ENCODE results near the gene NEFH.

NEFH gene

DNA sequence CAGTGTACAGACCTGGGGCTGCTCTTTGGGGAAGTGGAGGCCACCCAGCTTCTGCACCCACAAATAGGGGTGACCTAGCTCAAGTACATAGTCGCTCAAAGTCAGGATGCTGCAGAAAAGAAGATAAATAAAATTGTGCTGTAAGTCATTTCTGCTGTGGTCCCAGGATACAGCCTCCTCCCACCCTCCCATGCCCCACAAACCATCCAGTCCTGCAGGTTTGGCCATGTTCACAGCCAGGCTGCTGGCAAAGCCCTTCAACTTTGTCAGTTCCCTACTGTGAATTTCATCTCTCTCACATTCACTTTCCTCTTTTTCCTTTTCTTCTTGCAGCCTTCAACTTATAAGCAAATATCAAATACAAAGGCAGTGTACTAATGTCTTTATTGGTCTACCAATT lies 40.0 kb downstream of the NEFH start:
- no peak for DNase-seq (ENCODE audit: low read depth)
- TF ChIP-seq, protein P1, sequence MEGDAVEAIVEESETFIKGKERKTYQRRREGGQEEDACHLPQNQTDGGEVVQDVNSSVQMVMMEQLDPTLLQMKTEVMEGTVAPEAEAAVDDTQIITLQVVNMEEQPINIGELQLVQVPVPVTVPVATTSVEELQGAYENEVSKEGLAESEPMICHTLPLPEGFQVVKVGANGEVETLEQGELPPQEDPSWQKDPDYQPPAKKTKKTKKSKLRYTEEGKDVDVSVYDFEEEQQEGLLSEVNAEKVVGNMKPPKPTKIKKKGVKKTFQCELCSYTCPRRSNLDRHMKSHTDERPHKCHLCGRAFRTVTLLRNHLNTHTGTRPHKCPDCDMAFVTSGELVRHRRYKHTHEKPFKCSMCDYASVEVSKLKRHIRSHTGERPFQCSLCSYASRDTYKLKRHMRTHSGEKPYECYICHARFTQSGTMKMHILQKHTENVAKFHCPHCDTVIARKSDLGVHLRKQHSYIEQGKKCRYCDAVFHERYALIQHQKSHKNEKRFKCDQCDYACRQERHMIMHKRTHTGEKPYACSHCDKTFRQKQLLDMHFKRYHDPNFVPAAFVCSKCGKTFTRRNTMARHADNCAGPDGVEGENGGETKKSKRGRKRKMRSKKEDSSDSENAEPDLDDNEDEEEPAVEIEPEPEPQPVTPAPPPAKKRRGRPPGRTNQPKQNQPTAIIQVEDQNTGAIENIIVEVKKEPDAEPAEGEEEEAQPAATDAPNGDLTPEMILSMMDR (IDR thresholded peaks at IDR 0.05; ENCODE audit: control insufficient read depth, insufficient read depth, low read depth, low read length, missing control alignments), result no peak
- no peak overlapping the region for H3K4me3 ChIP-seq (ENCODE audit: control insufficient read depth, low read depth, low read length)

DNA sequence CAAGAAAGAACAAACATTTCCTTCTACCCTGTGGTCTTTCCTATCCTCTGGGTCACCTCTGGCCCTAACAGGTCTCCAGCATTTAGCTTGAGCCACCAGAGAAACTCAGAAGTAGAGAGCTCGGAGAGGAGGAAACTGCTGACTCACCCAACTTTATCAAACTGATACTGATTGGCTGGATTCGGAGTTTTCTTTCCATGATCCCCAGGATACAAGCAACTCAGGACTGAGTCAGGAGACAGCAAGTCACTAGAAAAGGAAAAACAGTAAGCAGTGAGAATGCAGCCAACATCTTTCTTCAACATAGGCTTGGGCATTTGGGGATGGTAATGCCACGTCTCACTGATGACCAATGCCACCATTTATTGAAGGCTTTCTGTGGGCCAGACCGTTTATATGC lies 40.8 kb downstream of the NEFH start:
- TF ChIP-seq, protein P1 (IDR thresholded peaks at IDR 0.05; ENCODE audit: control insufficient read depth, insufficient read depth, low read depth, low read length, missing control alignments), result no peak
- peak; percentile 55 for DNase-seq (ENCODE audit: low read depth)

DNA sequence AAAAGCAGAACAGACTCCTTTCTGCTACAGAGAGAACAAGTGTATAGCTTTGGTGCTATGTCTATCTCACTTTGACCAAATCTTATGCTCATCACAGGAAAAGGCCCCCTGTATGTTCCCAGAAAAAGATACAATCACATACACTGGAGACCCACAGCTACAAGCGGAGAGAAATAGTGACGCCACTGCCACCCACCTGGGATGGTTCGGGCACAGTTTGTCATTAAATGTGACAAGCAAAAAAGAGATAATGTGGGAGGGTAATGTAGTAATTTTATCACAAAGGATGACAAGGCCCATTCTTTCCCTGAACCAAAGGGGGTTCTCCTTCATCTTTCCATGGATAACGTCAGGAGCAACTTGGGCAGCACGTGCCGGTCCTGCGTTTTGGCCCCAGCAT lies 41.5 kb downstream of the NEFH start:
- TF ChIP-seq, protein P1 (IDR thresholded peaks at IDR 0.05; ENCODE audit: control insufficient read depth, insufficient read depth, low read depth, low read length, missing control alignments), result no peak
- no peak for DNase-seq (ENCODE audit: low read depth)
- H3K4me3 ChIP-seq (ENCODE audit: control insufficient read depth, low read depth, low read length), result no peak overlapping the region

More for the DNA sequence above, 40.8 kb downstream of the NEFH start:
- H3K4me3 ChIP-seq (ENCODE audit: control insufficient read depth, low read depth, low read length), result no peak overlapping the region

DNA sequence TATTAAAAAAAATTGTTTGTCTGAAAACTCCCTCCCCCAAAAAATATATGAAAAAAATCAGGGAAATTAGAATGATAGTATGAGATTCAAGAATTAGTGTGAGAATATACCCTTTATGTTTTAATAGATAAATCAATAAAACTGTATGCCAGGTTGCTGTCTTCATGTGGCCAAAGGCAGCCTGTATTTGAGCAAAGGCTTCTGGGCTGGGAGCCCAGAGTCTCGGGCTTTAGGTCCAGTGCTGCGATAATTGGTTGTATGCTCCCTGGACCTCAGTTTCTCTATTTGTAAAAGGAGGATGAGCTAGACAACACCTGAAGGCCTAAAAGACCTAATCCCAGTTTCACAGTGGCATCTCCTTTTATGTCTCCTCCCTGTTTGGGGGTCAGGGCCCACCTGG lies 43.7 kb downstream of the NEFH start:
- TF ChIP-seq, protein P1 (IDR thresholded peaks at IDR 0.05; ENCODE audit: control insufficient read depth, insufficient read depth, low read depth, low read length, missing control alignments), result no peak
- no peak overlapping the region for H3K4me3 ChIP-seq (ENCODE audit: control insufficient read depth, low read depth, low read length)
- DNase-seq (ENCODE audit: low read depth), result no peak

DNA sequence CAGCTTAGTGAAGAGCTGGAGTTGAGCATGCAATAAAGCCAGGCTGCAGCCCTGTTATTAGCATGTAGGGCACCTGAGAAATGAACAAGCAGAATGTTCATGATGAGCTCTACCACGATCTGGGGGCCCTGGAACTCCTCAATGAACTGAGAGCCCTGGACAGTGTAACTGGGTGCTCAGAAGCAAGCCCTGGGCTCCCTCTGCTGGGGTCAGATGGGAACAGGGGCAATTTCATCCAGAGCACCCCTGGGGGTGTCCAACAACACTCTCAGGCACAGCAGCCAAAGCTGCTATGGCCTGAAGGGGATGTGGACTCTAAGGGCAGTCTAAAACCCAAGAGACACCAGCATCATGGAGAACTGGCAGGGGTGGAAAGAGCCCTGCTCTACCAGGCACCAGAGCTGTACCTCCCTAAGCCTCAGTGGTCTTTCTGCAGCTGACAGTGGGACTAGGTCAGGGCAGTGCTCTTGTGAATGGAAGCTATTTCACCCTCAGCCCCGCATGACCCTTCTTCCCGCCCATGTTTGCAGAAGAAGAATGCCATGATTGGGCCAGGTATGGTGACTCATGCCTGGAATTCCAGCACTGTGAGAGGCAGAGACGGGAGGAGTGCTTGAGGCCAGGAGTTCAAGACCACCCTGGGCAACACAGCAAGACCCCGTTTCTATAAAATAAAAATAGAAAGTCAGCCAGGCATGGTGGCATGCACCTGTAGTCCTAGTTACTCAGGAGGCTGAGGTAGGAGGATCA lies 44.6 kb downstream of the NEFH start:
- DNase-seq (ENCODE audit: low read depth), result no peak
- no peak overlapping the region for H3K4me3 ChIP-seq (ENCODE audit: control insufficient read depth, low read depth, low read length)
- TF ChIP-seq, protein P1 (IDR thresholded peaks at IDR 0.05; ENCODE audit: control insufficient read depth, insufficient read depth, low read depth, low read length, missing control alignments), result peak; percentile 52

DNA sequence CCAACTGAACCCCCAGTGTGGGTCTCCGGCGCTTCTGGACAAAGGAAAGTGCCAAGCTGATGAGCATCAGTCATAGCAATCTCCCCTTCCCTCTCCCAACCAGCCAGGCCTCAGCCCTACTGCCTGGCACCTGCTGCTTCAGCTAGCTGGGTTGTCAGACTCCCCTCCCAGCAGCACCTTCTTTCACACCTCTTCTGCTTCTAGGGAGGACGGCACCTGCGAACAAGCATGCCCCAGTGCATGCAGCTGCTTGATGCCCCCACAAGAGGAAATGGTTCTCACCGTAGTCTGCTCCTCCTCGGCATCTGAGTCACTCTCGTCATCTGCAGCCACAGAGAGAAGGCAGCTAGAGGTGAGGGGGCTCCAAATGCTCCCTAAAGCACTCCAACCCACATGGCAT lies 48.1 kb downstream of the NEFH start:
- no peak for DNase-seq (ENCODE audit: low read depth)
- no peak overlapping the region for H3K4me3 ChIP-seq (ENCODE audit: control insufficient read depth, low read depth, low read length)
- TF ChIP-seq, protein P1 (IDR thresholded peaks at IDR 0.05; ENCODE audit: control insufficient read depth, insufficient read depth, low read depth, low read length, missing control alignments), result no peak

All from AG09309 (cell line).